HepG2 (cell line): ENCODE results near the gene FRK. TPM values are rescaled to one million over a fixed set of nuclear protein-coding genes. Genes with fewer than 3 reads are reported as not detected.

Experiments
- BCL6 ChIP-seq: IDR thresholded peaks from 2 replicates; pipeline ENCODE4 v1.6.1; 2016; ENCODE audit warnings: missing genetic modification reagents, missing compliant biosample characterization
- GTF3A ChIP-seq: sonication (generic); formaldehyde crosslinking; conservative IDR thresholded peaks from 2 replicates; pipeline ENCODE4 v1.4.0; 2020; ENCODE audit warnings: mild to moderate bottlenecking, missing genetic modification reagents
- JUN ChIP-seq: sonication (generic); formaldehyde crosslinking; IDR thresholded peaks from 2 replicates; pipeline ENCODE4 v1.4.0; 2020; ENCODE audit warnings: mild to moderate bottlenecking, missing genetic modification reagents
- KDM1A ChIP-seq: IDR thresholded peaks from 2 replicates; pipeline ENCODE4 v1.6.1; 2016; ENCODE audit warnings: missing compliant biosample characterization
- NCOR1 ChIP-seq: fragments of 200-600 bp; sonication (generic); IDR thresholded peaks from 2 replicates; pipeline ENCODE4 v1.7.0; 2017; ENCODE audit warnings: antibody characterized with exemption, low read length, borderline replicate concordance
- RCOR2 ChIP-seq: IDR thresholded peaks from 2 replicates; pipeline ENCODE4 v1.6.1; 2016; ENCODE audit warnings: missing biosample characterization, missing genetic modification reagents
- TBL1XR1 ChIP-seq: fragments of 150-350 bp; IDR thresholded peaks from 2 replicates; pipeline ENCODE4 v1.6.1; 2014; ENCODE audit warnings: borderline replicate concordance, low read length; ENCODE audit not compliant: partially characterized antibody
- TBX3 ChIP-seq: fragments of 450-650 bp; IDR thresholded peaks from 2 replicates; pipeline ENCODE4 v1.6.1; 2017; ENCODE audit warnings: antibody characterized with exemption, mild to moderate bottlenecking, inconsistent platforms, borderline replicate concordance
- ZFY ChIP-seq: sonication (generic); formaldehyde crosslinking; IDR thresholded peaks from 2 replicates; pipeline ENCODE4 v1.4.0; 2020; ENCODE audit warnings: missing genetic modification reagents
- ZMYM4 ChIP-seq: sonication (generic); formaldehyde crosslinking; IDR thresholded peaks from 2 replicates; pipeline ENCODE4 v1.8.1; 2023; ENCODE audit warnings: mild to moderate bottlenecking, missing genetic modification reagents
- ZNF17 ChIP-seq: sonication (generic); formaldehyde crosslinking; IDR thresholded peaks from 2 replicates; pipeline ENCODE4 v1.5.0; 2020; ENCODE audit warnings: mild to moderate bottlenecking, missing genetic modification reagents
- ZNF317 ChIP-seq: sonication (generic); formaldehyde crosslinking; IDR thresholded peaks from 2 replicates; pipeline ENCODE4 v1.5.0; 2020; ENCODE audit warnings: mild to moderate bottlenecking, missing genetic modification reagents
- ZNF441 ChIP-seq: sonication (generic); formaldehyde crosslinking; IDR thresholded peaks from 2 replicates; pipeline ENCODE4 v1.7.0; 2021; ENCODE audit warnings: missing genetic modification reagents, borderline replicate concordance
- ZNF598 ChIP-seq: sonication (generic); formaldehyde crosslinking; IDR thresholded peaks from 2 replicates; pipeline ENCODE4 v1.5.1; 2020; ENCODE audit warnings: mild to moderate bottlenecking, missing genetic modification reagents, borderline replicate concordance
- ZSCAN9 ChIP-seq: IDR thresholded peaks from 2 replicates; pipeline ENCODE4 v1.6.1; 2016; ENCODE audit warnings: borderline replicate concordance
- polyA plus RNA-seq, 8 experiments: library from polyadenylated mRNA; depleted of rRNA in 3 of 8; stranded (reverse) in 7 of 8; unstranded in 1 of 8; fragments of >200 nt; fragmentation: Illumina TruSeq in 4 of 8; extraction: Trizol in 4 of 8; gene quantifications; 2 replicates each; pipeline versions ENCODE4 v1.2.1 to v1.2.3, GENCODE V29; 2011 to 2016; ENCODE audit warnings: low read depth in 4 of 8, missing spikeins in 1 of 8, mixed read lengths in 1 of 8; ENCODE audit not compliant: insufficient read depth in 1 of 8
- total RNA-seq, 5 experiments: library from RNA; depleted of rRNA; stranded (reverse); fragments of >200 nt; fragmentation: Illumina TruSeq; extraction: Trizol; gene quantifications; 2 replicates each; pipeline ENCODE4 v1.2.3, GENCODE V29; 2016; ENCODE audit warnings: low read depth in 1 of 5
- TF ChIP-seq, protein P1 (sequence below): IDR thresholded peaks from 2 replicates; pipeline ENCODE4 v1.4.0; 2020; ENCODE audit warnings: mild to moderate bottlenecking, missing genetic modification reagents
- TF ChIP-seq, protein P2 (sequence below): sonication (generic); formaldehyde crosslinking; IDR thresholded peaks from 2 replicates; pipeline ENCODE4 v1.5.0; 2020; ENCODE audit warnings: mild to moderate bottlenecking, missing genetic modification reagents
- TF ChIP-seq, protein P3 (sequence below): IDR thresholded peaks from 2 replicates; pipeline ENCODE4 v1.6.1; 2016; ENCODE audit warnings: low read depth
- TF ChIP-seq, protein P4 (sequence below): sonication (generic); formaldehyde crosslinking; IDR thresholded peaks from 2 replicates; pipeline ENCODE4 v1.4.0; 2020; ENCODE audit warnings: missing genetic modification reagents, low read depth, mild to moderate bottlenecking, borderline replicate concordance
- TF ChIP-seq, protein P5 (sequence below): sonication (generic); formaldehyde crosslinking; IDR thresholded peaks from 2 replicates; pipeline ENCODE4 v1.5.1; 2020; ENCODE audit warnings: missing genetic modification reagents, mild to moderate bottlenecking, borderline replicate concordance

Gene FRK
- total and polyA plus RNA-seq, 2 of the 13 experiments (the other 11 are each of a cell fraction or from before 2014, with no cell fraction given), result 1.3 to 2.9 TPM

DNA sequence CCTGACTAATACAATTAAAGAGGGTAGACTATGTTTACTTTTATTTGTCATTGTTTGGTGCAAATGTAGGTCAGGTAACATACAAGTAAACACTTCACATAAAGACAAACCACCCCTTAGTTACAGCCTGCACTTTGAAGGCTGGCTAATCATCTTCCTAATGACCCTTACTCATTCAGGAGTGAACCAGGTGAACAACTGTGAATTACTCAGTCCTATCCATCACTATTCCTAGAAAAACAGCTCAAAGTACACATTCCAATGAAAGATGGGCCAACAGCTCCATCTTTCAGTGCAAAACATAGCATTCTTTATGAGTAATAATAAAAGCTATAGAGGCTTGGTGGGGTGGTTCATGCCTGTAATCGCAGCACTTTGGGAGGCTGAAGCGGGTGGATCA is 78.2 kb downstream of the FRK start (continued):
- TF ChIP-seq, protein P1, sequence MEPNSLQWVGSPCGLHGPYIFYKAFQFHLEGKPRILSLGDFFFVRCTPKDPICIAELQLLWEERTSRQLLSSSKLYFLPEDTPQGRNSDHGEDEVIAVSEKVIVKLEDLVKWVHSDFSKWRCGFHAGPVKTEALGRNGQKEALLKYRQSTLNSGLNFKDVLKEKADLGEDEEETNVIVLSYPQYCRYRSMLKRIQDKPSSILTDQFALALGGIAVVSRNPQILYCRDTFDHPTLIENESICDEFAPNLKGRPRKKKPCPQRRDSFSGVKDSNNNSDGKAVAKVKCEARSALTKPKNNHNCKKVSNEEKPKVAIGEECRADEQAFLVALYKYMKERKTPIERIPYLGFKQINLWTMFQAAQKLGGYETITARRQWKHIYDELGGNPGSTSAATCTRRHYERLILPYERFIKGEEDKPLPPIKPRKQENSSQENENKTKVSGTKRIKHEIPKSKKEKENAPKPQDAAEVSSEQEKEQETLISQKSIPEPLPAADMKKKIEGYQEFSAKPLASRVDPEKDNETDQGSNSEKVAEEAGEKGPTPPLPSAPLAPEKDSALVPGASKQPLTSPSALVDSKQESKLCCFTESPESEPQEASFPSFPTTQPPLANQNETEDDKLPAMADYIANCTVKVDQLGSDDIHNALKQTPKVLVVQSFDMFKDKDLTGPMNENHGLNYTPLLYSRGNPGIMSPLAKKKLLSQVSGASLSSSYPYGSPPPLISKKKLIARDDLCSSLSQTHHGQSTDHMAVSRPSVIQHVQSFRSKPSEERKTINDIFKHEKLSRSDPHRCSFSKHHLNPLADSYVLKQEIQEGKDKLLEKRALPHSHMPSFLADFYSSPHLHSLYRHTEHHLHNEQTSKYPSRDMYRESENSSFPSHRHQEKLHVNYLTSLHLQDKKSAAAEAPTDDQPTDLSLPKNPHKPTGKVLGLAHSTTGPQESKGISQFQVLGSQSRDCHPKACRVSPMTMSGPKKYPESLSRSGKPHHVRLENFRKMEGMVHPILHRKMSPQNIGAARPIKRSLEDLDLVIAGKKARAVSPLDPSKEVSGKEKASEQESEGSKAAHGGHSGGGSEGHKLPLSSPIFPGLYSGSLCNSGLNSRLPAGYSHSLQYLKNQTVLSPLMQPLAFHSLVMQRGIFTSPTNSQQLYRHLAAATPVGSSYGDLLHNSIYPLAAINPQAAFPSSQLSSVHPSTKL (CRISPR knock-in tag), result peak; percentile 71
- TF ChIP-seq ZSCAN9 (CRISPR knock-in tag) (no peak), TBX3 (peak; percentile 79; the same call in 1 of the 2 replicates), GTF3A (CRISPR knock-in tag) (no peak), ZNF598 (CRISPR knock-in tag) (no peak), BCL6 (CRISPR knock-in tag) (peak; percentile 99), NCOR1 (peak; percentile 67; the same call in 1 of the 2 replicates), JUN (CRISPR knock-in tag) (no peak), ZFY (CRISPR knock-in tag) (no peak), TBL1XR1 (peak; percentile 71), KDM1A (CRISPR knock-in tag) (0 out of 2 replicates have a peak, but pooled peaks have one; percentile 20), RCOR2 (0 out of 2 replicates have a peak, but pooled peaks have one; percentile 17), ZNF17 (CRISPR knock-in tag) (no peak), ZNF441 (CRISPR knock-in tag) (no peak), ZNF317 (CRISPR knock-in tag) (peak; percentile 69; the same call in 1 of the 2 replicates), ZMYM4 (0 out of 2 replicates have a peak, but pooled peaks have one; percentile 17)
- TF ChIP-seq, protein P2, sequence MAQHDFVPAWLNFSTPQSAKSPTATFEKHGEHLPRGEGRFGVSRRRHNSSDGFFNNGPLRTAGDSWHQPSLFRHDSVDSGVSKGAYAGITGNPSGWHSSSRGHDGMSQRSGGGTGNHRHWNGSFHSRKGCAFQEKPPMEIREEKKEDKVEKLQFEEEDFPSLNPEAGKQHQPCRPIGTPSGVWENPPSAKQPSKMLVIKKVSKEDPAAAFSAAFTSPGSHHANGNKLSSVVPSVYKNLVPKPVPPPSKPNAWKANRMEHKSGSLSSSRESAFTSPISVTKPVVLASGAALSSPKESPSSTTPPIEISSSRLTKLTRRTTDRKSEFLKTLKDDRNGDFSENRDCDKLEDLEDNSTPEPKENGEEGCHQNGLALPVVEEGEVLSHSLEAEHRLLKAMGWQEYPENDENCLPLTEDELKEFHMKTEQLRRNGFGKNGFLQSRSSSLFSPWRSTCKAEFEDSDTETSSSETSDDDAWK (CRISPR knock-in tag), result no peak
- TF ChIP-seq, protein P3, sequence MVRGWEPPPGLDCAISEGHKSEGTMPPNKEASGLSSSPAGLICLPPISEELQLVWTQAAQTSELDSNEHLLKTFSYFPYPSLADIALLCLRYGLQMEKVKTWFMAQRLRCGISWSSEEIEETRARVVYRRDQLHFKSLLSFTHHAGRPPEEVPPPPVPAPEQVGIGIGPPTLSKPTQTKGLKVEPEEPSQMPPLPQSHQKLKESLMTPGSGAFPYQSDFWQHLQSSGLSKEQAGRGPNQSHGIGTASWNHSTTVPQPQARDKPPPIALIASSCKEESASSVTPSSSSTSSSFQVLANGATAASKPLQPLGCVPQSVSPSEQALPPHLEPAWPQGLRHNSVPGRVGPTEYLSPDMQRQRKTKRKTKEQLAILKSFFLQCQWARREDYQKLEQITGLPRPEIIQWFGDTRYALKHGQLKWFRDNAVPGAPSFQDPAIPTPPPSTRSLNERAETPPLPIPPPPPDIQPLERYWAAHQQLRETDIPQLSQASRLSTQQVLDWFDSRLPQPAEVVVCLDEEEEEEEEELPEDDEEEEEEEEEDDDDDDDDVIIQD (CRISPR knock-in tag), result peak; percentile 80; the same call in 1 of the 2 replicates
- TF ChIP-seq, protein P4, sequence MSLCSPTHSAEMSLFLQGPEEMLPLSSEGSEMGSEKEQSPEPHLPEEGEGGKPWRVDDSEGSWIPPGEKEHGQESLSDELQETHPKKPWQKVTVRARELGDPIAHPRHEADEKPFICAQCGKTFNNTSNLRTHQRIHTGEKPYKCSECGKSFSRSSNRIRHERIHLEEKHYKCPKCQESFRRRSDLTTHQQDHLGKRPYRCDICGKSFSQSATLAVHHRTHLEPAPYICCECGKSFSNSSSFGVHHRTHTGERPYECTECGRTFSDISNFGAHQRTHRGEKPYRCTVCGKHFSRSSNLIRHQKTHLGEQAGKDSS (CRISPR knock-in tag), result 0 out of 2 replicates have a peak, but pooled peaks have one; percentile 27
- TF ChIP-seq, protein P5, sequence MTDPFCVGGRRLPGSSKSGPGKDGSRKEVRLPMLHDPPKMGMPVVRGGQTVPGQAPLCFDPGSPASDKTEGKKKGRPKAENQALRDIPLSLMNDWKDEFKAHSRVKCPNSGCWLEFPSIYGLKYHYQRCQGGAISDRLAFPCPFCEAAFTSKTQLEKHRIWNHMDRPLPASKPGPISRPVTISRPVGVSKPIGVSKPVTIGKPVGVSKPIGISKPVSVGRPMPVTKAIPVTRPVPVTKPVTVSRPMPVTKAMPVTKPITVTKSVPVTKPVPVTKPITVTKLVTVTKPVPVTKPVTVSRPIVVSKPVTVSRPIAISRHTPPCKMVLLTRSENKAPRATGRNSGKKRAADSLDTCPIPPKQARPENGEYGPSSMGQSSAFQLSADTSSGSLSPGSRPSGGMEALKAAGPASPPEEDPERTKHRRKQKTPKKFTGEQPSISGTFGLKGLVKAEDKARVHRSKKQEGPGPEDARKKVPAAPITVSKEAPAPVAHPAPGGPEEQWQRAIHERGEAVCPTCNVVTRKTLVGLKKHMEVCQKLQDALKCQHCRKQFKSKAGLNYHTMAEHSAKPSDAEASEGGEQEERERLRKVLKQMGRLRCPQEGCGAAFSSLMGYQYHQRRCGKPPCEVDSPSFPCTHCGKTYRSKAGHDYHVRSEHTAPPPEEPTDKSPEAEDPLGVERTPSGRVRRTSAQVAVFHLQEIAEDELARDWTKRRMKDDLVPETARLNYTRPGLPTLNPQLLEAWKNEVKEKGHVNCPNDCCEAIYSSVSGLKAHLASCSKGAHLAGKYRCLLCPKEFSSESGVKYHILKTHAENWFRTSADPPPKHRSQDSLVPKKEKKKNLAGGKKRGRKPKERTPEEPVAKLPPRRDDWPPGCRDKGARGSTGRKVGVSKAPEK (CRISPR knock-in tag), result no peak
